ENCODE data around the gene ATAD3C.
"Not testable (repeated sequence)": the region's sequence is repeated elsewhere in the genome, so short reads cannot be mapped to it uniquely, and the experiment has no call there.

The ATAD3C gene

GRCh38 chr1:1452365-1452739 is 2.9 kb downstream of the ATAD3C start:
- H3K4me1 Mint-ChIP-seq; DNase-seq (ENCODE audit: low spot score in 2 of 2); H3K9me3 Mint-ChIP-seq; H3K27me3 Mint-ChIP-seq; H3K36me3 Mint-ChIP-seq (ENCODE audit: insufficient read depth); ATAC-seq (replicated peaks; ENCODE audit: extremely low read depth, poor library complexity, severe bottlenecking); H3K27ac Mint-ChIP-seq (ENCODE audit: low read depth); H3K4me3 Mint-ChIP-seq: not testable (repeated sequence)

- no peak overlapping the region for H3K4me3 Mint-ChIP-seq
- H3K4me1 Mint-ChIP-seq, result no peaks in the 10 kb centered on the region
- H3K27ac Mint-ChIP-seq (ENCODE audit: low read depth), result no peak overlapping the region
- no peak for DNase-seq (ENCODE audit: low spot score in 2 of 2)
- no peaks in the 10 kb centered on the region for H3K27me3 Mint-ChIP-seq
- ATAC-seq (replicated peaks; ENCODE audit: extremely low read depth, poor library complexity, severe bottlenecking), result no peak
- H3K9me3 Mint-ChIP-seq, result no peaks in the 10 kb centered on the region
- H3K36me3 Mint-ChIP-seq (ENCODE audit: insufficient read depth), result no peaks in the 10 kb centered on the region
These were observed 3.4 kb downstream of the ATAD3C start for GRCh38 chr1:1452882-1453281.

- H3K4me3 Mint-ChIP-seq; H3K4me1 Mint-ChIP-seq; ATAC-seq (replicated peaks; ENCODE audit: extremely low read depth, poor library complexity, severe bottlenecking); H3K36me3 Mint-ChIP-seq (ENCODE audit: insufficient read depth); H3K27me3 Mint-ChIP-seq; H3K9me3 Mint-ChIP-seq; H3K27ac Mint-ChIP-seq (ENCODE audit: low read depth); DNase-seq (ENCODE audit: low spot score in 2 of 2): not testable (repeated sequence)
These were observed 5.0 kb downstream of the ATAD3C start for GRCh38 chr1:1454286-1455056.

- Mint-ChIP-seq H3K9me3 (no peaks in the 10 kb centered on the region), H3K27me3 (no peaks in the 10 kb centered on the region), H3K36me3 (ENCODE audit: insufficient read depth) (no peaks in the 10 kb centered on the region), H3K27ac (ENCODE audit: low read depth) (no peak overlapping the region), H3K4me3 (no peak overlapping the region), H3K4me1 (no peaks in the 10 kb centered on the region)
- DNase-seq (ENCODE audit: low spot score in 2 of 2), result no peak
- ATAC-seq (replicated peaks; ENCODE audit: extremely low read depth, poor library complexity, severe bottlenecking), result no peak
These were observed 5.9 kb downstream of the ATAD3C start for GRCh38 chr1:1455366-1455884.

GRCh38 chr1:1455934-1456333 is 6.4 kb downstream of the ATAD3C start:
- not testable (repeated sequence) for H3K9me3 Mint-ChIP-seq; H3K27me3 Mint-ChIP-seq; H3K27ac Mint-ChIP-seq (ENCODE audit: low read depth); H3K4me3 Mint-ChIP-seq; H3K4me1 Mint-ChIP-seq; ATAC-seq (replicated peaks; ENCODE audit: extremely low read depth, poor library complexity, severe bottlenecking); DNase-seq (ENCODE audit: low spot score in 2 of 2); H3K36me3 Mint-ChIP-seq (ENCODE audit: insufficient read depth)

- DNase-seq (ENCODE audit: low spot score in 2 of 2); H3K27ac Mint-ChIP-seq (ENCODE audit: low read depth); ATAC-seq (replicated peaks; ENCODE audit: extremely low read depth, poor library complexity, severe bottlenecking); H3K4me1 Mint-ChIP-seq; H3K9me3 Mint-ChIP-seq; H3K27me3 Mint-ChIP-seq; H3K4me3 Mint-ChIP-seq; H3K36me3 Mint-ChIP-seq (ENCODE audit: insufficient read depth): not testable (repeated sequence)
These were observed 7.3 kb downstream of the ATAD3C start for GRCh38 chr1:1456683-1457255.

GRCh38 chr1:1459156-1459555 is 9.7 kb downstream of the ATAD3C start:
- H3K27ac Mint-ChIP-seq (ENCODE audit: low read depth); H3K9me3 Mint-ChIP-seq; H3K4me3 Mint-ChIP-seq; H3K36me3 Mint-ChIP-seq (ENCODE audit: insufficient read depth); DNase-seq (ENCODE audit: low spot score in 2 of 2); H3K4me1 Mint-ChIP-seq; H3K27me3 Mint-ChIP-seq; ATAC-seq (replicated peaks; ENCODE audit: extremely low read depth, poor library complexity, severe bottlenecking): not testable (repeated sequence)

- not testable (repeated sequence) for DNase-seq (ENCODE audit: low spot score in 2 of 2)
These were observed 10.2 kb downstream of the ATAD3C start for GRCh38 chr1:1459711-1460110.

GRCh38 chr1:1460540-1461130 is 11.1 kb downstream of the ATAD3C start:
- ATAC-seq (replicated peaks; ENCODE audit: extremely low read depth, poor library complexity, severe bottlenecking) (no peak), DNase-seq (ENCODE audit: low spot score in 2 of 2) (no peak)
- H3K27me3 Mint-ChIP-seq, result peaks cover 9% of the 10 kb centered on the region

More at GRCh38 chr1:1459711-1460110, 10.2 kb downstream of the ATAD3C start:
- not testable (repeated sequence) for ATAC-seq (replicated peaks; ENCODE audit: extremely low read depth, poor library complexity, severe bottlenecking); H3K4me1 Mint-ChIP-seq; H3K4me3 Mint-ChIP-seq; H3K36me3 Mint-ChIP-seq (ENCODE audit: insufficient read depth); H3K27me3 Mint-ChIP-seq; H3K27ac Mint-ChIP-seq (ENCODE audit: low read depth); H3K9me3 Mint-ChIP-seq

GRCh38 chr1:1461721-1462317 is 12.3 kb downstream of the ATAD3C start:
- DNase-seq (ENCODE audit: low spot score in 2 of 2), result no peak
- Mint-ChIP-seq H3K9me3 (no peaks in the 10 kb centered on the region), H3K4me1 (no peaks in the 10 kb centered on the region), H3K4me3 (no peak overlapping the region), H3K27me3 (peaks cover 9% of the 10 kb centered on the region), H3K36me3 (ENCODE audit: insufficient read depth) (peaks cover 2% of the 10 kb centered on the region), H3K27ac (ENCODE audit: low read depth) (no peak overlapping the region)
- ATAC-seq (replicated peaks; ENCODE audit: extremely low read depth, poor library complexity, severe bottlenecking), result no peak

More at GRCh38 chr1:1460540-1461130, 11.1 kb downstream of the ATAD3C start:
- Mint-ChIP-seq H3K9me3 (no peaks in the 10 kb centered on the region), H3K36me3 (ENCODE audit: insufficient read depth) (no peaks in the 10 kb centered on the region), H3K4me1 (no peaks in the 10 kb centered on the region), H3K4me3 (no peak overlapping the region), H3K27ac (ENCODE audit: low read depth) (peak overlapping the region; percentile 81)

- Mint-ChIP-seq H3K36me3 (ENCODE audit: insufficient read depth) (peaks cover 2% of the 10 kb centered on the region), H3K27me3 (peaks cover 9% of the 10 kb centered on the region), H3K4me3 (no peak overlapping the region), H3K27ac (ENCODE audit: low read depth) (no peak overlapping the region), H3K9me3 (no peaks in the 10 kb centered on the region), H3K4me1 (no peaks in the 10 kb centered on the region)
- ATAC-seq (replicated peaks; ENCODE audit: extremely low read depth, poor library complexity, severe bottlenecking), result no peak
- DNase-seq (ENCODE audit: low spot score in 2 of 2), result no peak
These were observed 13.0 kb downstream of the ATAD3C start for GRCh38 chr1:1462318-1462966.

- no peaks in the 10 kb centered on the region for H3K9me3 Mint-ChIP-seq
- DNase-seq (ENCODE audit: low spot score in 2 of 2) (no peak), ATAC-seq (replicated peaks; ENCODE audit: extremely low read depth, poor library complexity, severe bottlenecking) (no peak)
- H3K27me3 Mint-ChIP-seq, result peaks cover 9% of the 10 kb centered on the region
- H3K4me1 Mint-ChIP-seq, result no peaks in the 10 kb centered on the region
- H3K4me3 Mint-ChIP-seq, result no peak overlapping the region
- peaks cover 2% of the 10 kb centered on the region for H3K36me3 Mint-ChIP-seq (ENCODE audit: insufficient read depth)
- no peak overlapping the region for H3K27ac Mint-ChIP-seq (ENCODE audit: low read depth)
These were observed 13.8 kb downstream of the ATAD3C start for GRCh38 chr1:1463312-1463711.

All from central memory CD8-positive, alpha-beta T cell (primary cell).